Bronchial epithelial cell (primary cell): ENCODE results near the gene PHB1. TPM values are rescaled to one million over a fixed set of nuclear protein-coding genes. Genes with fewer than 3 reads are reported as not detected.

Source experiments
- DNase-seq: peaks from one replicate; pipeline ENCODE4 v3.0.0-alpha.2; 2010; ENCODE audit warnings: low read depth
- FAIRE-seq: peaks from 2 replicates; lab custom pipeline; 2011; peaks lifted over from hg19 to GRCh38; lab: Jason Lieb, UNC
- H3K27me3 ChIP-seq: 2 replicates; pipeline ENCODE4 v1.5.1; 2011; ENCODE audit warnings: low read length; ENCODE audit not compliant: control insufficient read depth, insufficient read depth
- H3K36me3 ChIP-seq: 2 replicates; pipeline ENCODE4 v1.5.1; 2011; ENCODE audit warnings: low read length; ENCODE audit not compliant: control insufficient read depth, insufficient read depth
- H3K4me3 ChIP-seq: 2 replicates; pipeline ENCODE4 v1.5.1; 2011; ENCODE audit warnings: mild to moderate bottlenecking, low read depth, low read length, control low read depth
- total RNA-seq: library from RNA; depleted of rRNA; stranded (reverse); fragments of >200 nt; gene quantifications from 2 replicates; pipeline ENCODE4 v1.2.1, GENCODE V29; 2014
- TF ChIP-seq, protein P1 (sequence below): IDR thresholded peaks from 2 replicates; pipeline ENCODE4 v1.5.1; 2011; ENCODE audit warnings: mild to moderate bottlenecking, moderate library complexity, low read length, control low read depth, inconsistent platforms; ENCODE audit not compliant: insufficient read depth, severe bottlenecking

Gene PHB1
- total RNA-seq, 1 donor from 2014 or later, result 235 TPM

DNA sequence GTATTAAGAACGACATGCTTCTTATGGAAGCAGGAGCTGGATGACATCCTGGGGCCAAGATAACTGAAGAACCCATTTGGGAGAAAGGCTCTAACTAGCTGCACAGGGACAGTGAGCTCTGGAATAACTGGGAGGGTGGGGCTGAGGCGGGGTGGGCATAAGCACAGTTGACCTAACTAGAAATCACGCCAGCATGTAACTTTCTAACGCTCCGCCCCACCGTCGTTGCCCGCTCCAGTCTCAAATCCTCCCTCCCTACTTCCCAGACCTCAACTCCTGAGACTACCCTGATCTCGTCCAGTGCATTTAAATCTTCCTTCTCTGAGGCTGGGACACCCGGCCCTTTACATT is 436 bp downstream of the PHB1 start:
- Histone ChIP-seq H3K36me3 (peaks cover 19% of the 10 kb centered on the region), H3K4me3 (peak overlapping the region; percentile 51), H3K27me3 (no peaks in the 10 kb centered on the region)
- TF ChIP-seq, protein P1, sequence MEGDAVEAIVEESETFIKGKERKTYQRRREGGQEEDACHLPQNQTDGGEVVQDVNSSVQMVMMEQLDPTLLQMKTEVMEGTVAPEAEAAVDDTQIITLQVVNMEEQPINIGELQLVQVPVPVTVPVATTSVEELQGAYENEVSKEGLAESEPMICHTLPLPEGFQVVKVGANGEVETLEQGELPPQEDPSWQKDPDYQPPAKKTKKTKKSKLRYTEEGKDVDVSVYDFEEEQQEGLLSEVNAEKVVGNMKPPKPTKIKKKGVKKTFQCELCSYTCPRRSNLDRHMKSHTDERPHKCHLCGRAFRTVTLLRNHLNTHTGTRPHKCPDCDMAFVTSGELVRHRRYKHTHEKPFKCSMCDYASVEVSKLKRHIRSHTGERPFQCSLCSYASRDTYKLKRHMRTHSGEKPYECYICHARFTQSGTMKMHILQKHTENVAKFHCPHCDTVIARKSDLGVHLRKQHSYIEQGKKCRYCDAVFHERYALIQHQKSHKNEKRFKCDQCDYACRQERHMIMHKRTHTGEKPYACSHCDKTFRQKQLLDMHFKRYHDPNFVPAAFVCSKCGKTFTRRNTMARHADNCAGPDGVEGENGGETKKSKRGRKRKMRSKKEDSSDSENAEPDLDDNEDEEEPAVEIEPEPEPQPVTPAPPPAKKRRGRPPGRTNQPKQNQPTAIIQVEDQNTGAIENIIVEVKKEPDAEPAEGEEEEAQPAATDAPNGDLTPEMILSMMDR, result no peak
- DNase-seq (peak; percentile 4), FAIRE-seq (no peak)

DNA sequence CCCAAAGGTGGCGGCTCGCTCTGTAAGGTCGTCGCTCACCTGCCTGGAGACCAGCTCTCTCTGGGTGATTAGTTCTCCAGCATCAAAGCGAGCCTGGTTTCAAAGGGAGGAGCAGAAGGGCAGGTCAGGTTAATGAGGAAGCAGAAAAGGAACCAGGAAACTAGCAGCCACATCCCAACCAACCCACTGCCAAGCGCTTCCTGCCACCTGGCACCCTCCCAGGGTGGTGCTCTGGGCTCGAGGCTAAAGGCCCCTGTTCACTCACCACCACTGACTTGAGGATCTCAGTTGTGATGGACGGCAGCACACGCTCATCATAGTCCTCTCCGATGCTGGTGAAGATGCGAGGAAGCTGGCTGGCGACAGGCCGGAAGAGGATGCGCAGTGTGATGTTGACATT is 5.6 kb downstream of the PHB1 start:
- no peak for FAIRE-seq
- H3K36me3 ChIP-seq, result peaks cover 46% of the 10 kb centered on the region
- no peaks in the 10 kb centered on the region for H3K27me3 ChIP-seq
- DNase-seq, result no peak
- H3K4me3 ChIP-seq, result no peak overlapping the region
- TF ChIP-seq, protein P1, result no peak

DNA sequence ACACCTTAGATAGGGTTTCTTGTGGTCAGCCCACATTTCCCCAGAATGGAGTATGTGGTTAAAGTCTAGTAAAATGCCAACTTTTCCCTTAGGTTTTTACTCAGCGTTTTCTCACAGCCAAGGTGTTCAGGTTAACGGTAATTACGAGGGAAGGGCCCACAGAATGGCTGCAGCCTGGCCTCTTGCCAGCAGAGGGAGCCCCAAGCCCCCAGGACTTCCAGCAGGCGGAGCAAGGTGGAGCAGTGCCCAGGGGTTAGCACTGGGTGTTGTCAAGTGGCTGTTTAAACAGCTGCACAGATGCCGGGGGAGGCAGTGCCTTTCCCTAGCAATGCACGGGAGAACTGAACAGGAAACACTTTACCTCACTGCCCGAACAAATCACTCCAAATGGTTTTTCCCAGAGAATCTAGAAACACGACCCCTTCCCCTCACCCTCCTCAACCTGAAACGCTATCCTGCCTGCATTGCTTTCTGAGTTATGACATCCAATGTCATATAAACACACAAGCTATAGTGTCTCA is 6.6 kb downstream of the PHB1 start:
- Histone ChIP-seq H3K4me3 (no peak overlapping the region), H3K36me3 (peaks cover 48% of the 10 kb centered on the region), H3K27me3 (no peaks in the 10 kb centered on the region)
- no peak for FAIRE-seq
- TF ChIP-seq, protein P1, result peak; percentile 91
- DNase-seq, result peak; percentile 62

DNA sequence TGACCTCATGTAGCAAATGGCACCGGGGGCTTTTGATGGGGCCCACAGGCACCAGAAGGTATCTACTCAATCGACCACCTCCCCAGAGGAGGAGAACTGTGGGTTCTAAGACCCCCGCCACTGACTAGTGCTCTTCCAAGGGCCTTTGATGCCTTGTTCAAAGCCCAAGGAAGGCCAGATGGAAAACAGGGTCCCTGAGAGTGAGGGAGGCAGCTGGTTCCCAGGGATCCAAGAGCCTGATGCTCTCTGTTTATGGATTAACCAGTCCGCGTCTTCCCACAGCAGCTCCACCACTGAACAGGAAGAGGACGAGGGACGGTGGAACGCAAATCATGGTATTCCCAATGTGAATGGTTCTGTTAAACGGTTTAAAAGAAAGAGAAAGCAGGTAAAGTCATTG is 7.6 kb downstream of the PHB1 start:
- Histone ChIP-seq H3K27me3 (no peaks in the 10 kb centered on the region), H3K4me3 (no peak overlapping the region), H3K36me3 (peaks cover 41% of the 10 kb centered on the region)
- FAIRE-seq (no peak), DNase-seq (no peak)
- TF ChIP-seq, protein P1, result no peak

DNA sequence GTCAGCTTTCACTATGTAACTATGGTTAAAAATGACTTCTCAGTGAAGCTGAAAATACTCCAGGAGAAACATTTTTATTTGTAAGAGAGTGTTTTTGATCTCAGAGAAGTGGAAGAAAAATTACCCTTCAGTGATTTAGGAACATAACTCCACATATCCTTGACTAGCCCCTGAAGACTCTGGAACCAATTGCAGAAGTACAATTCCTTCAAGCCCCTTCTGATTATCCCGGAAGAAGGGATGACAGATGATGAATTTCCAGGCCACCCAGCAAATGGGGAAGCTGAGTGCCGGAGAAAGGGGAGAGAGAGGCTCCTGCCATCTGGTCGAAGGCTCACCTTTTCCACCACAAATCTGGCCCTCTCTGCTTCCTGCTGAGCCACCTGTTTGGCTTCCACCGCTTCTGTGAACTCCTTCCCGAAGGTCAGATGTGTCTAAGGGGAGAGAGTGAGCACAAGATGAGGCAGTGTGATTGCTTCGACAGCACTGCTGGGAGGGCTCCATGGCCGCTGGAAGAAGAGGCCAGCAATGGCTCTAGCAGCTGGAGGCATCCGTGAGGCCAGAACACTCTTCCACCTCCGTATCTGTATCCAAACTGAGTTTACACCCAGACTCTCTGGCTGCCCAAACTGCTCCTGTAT is 8.1 kb downstream of the PHB1 start:
- Histone ChIP-seq H3K27me3 (no peaks in the 10 kb centered on the region), H3K36me3 (peaks cover 39% of the 10 kb centered on the region), H3K4me3 (no peak overlapping the region)
- no peak for FAIRE-seq
- TF ChIP-seq, protein P1, result no peak
- DNase-seq, result no peak

- TF ChIP-seq, protein P1, result no peak
- DNase-seq (no peak), FAIRE-seq (no peak)
- Histone ChIP-seq H3K27me3 (no peaks in the 10 kb centered on the region), H3K4me3 (no peak overlapping the region), H3K36me3 (peaks cover 32% of the 10 kb centered on the region)
These were observed 9.8 kb downstream of the PHB1 start for GRCh38 chr17:49404906-49405305.
